ENCODE measurements around the gene OCSTAMP. TPM values are rescaled to one million over a fixed set of nuclear protein-coding genes. Genes with fewer than 3 reads are reported as not detected.

The OCSTAMP gene
- total and polyA plus RNA-seq, 5 donors: not detected

- Histone ChIP-seq H3K27me3 (ENCODE audit: control insufficient read depth, insufficient read depth) (peaks cover 2% of the 10 kb centered on the region), H3K4me3 (ENCODE audit: low read length) (peak within 1 kb of the TSS; percentile 65), H3K27ac (ENCODE audit: low read length) (no peak within 1 kb of the TSS), H3K9me3 (ENCODE audit: control insufficient read depth, low read length) (no peaks in the 10 kb centered on the region), H3K4me1 (ENCODE audit: control insufficient read depth, insufficient read depth, low read length) (no peaks in the 10 kb centered on the region)
- DNase-seq (peak; percentile 76 to 93 (median 86)), ATAC-seq (peak; percentile 96 to 98)
- WGBS: 3% methylated on average over 49 of the region's 49 CpGs
- intact Hi-C loops (cut with DNase I): no loop called here
Measured at GRCh38 chr20:46512943-46513844, 37.3 kb downstream of the OCSTAMP start, which contains the start of gene ZNF334. ZNF334 (minus strand) TSS chr20:46513559; CDS start chr20:46512102, 1,457 bp downstream.

GRCh38 chr20:46509523-46509922 is 40.9 kb downstream of the OCSTAMP start:
- Histone ChIP-seq H3K4me3 (ENCODE audit: low read length) (no peak overlapping the region), H3K27me3 (ENCODE audit: control insufficient read depth, insufficient read depth) (peaks cover under 1% of the 10 kb centered on the region), H3K27ac (ENCODE audit: low read length) (no peak overlapping the region), H3K4me1 (ENCODE audit: control insufficient read depth, insufficient read depth, low read length) (no peaks in the 10 kb centered on the region), H3K9me3 (ENCODE audit: control insufficient read depth, low read length) (no peaks in the 10 kb centered on the region)
- ATAC-seq (no peak), DNase-seq (no peak)
- 66% methylated on average over 2 of the region's 2 CpGs for WGBS
- intact Hi-C loops (cut with DNase I): no loop called here

- Histone ChIP-seq H3K27me3 (ENCODE audit: control insufficient read depth, insufficient read depth) (no peaks in the 10 kb centered on the region), H3K27ac (ENCODE audit: low read length) (no peak overlapping the region), H3K4me1 (ENCODE audit: control insufficient read depth, insufficient read depth, low read length) (no peaks in the 10 kb centered on the region), H3K9me3 (ENCODE audit: control insufficient read depth, low read length) (no peaks in the 10 kb centered on the region), H3K4me3 (ENCODE audit: low read length) (no peak overlapping the region)
- 85% methylated on average over 4 of the region's 4 CpGs for WGBS
- intact Hi-C loops (cut with DNase I): no loop called here
- DNase-seq (no peak), ATAC-seq (no peak)
Measured at GRCh38 chr20:46507760-46508407, 42.6 kb downstream of the OCSTAMP start.

- 94% methylated on average over 3 of the region's 3 CpGs for WGBS
- H3K9me3 ChIP-seq (ENCODE audit: control insufficient read depth, low read length): peaks cover 7% of the 10 kb centered on the region
- H3K4me3 ChIP-seq (ENCODE audit: low read length): no peak overlapping the region
- DNase-seq (no peak), ATAC-seq (no peak)
- H3K27me3 ChIP-seq (ENCODE audit: control insufficient read depth, insufficient read depth): no peaks in the 10 kb centered on the region
- intact Hi-C loops (cut with DNase I): no loop called here
- H3K4me1 ChIP-seq (ENCODE audit: control insufficient read depth, insufficient read depth, low read length): no peaks in the 10 kb centered on the region
- no peak overlapping the region for H3K27ac ChIP-seq (ENCODE audit: low read length)
Measured at GRCh38 chr20:46505506-46505905, 44.9 kb downstream of the OCSTAMP start.

- no peak for ATAC-seq
- intact Hi-C loops (cut with DNase I): no loop called here
- no peak for DNase-seq
- no peaks in the 10 kb centered on the region for H3K27me3 ChIP-seq (ENCODE audit: control insufficient read depth, insufficient read depth)
- H3K9me3 ChIP-seq (ENCODE audit: control insufficient read depth, low read length): peaks cover 7% of the 10 kb centered on the region
- no peak overlapping the region for H3K27ac ChIP-seq (ENCODE audit: low read length)
- H3K4me1 ChIP-seq (ENCODE audit: control insufficient read depth, insufficient read depth, low read length): no peaks in the 10 kb centered on the region
- 92% methylated on average over 6 of the region's 6 CpGs for WGBS
- no peak overlapping the region for H3K4me3 ChIP-seq (ENCODE audit: low read length)
Measured at GRCh38 chr20:46501961-46502360, 48.5 kb downstream of the OCSTAMP start.

GRCh38 chr20:46501337-46501942 is 49.0 kb downstream of the OCSTAMP start:
- Histone ChIP-seq H3K27me3 (ENCODE audit: control insufficient read depth, insufficient read depth) (no peaks in the 10 kb centered on the region), H3K27ac (ENCODE audit: low read length) (no peak overlapping the region), H3K4me3 (ENCODE audit: low read length) (no peak overlapping the region), H3K4me1 (ENCODE audit: control insufficient read depth, insufficient read depth, low read length) (no peaks in the 10 kb centered on the region), H3K9me3 (ENCODE audit: control insufficient read depth, low read length) (peaks cover 7% of the 10 kb centered on the region)
- ATAC-seq (no peak), DNase-seq (no peak)
- intact Hi-C loops (cut with DNase I): no loop called here
- 97% methylated on average over 5 of the region's 5 CpGs for WGBS

GRCh38 chr20:46494077-46494476 is 56.4 kb downstream of the OCSTAMP start:
- intact Hi-C loops (cut with DNase I): no loop called here
- Histone ChIP-seq H3K27me3 (ENCODE audit: control insufficient read depth, insufficient read depth) (no peaks in the 10 kb centered on the region), H3K4me3 (ENCODE audit: low read length) (no peak overlapping the region), H3K9me3 (ENCODE audit: control insufficient read depth, low read length) (no peaks in the 10 kb centered on the region), H3K27ac (ENCODE audit: low read length) (no peak overlapping the region), H3K4me1 (ENCODE audit: control insufficient read depth, insufficient read depth, low read length) (no peaks in the 10 kb centered on the region)
- WGBS: 84% methylated on average over 4 of the region's 4 CpGs
- ATAC-seq: no peak
- DNase-seq: no peak

GRCh38 chr20:46491354-46491753 is 59.1 kb downstream of the OCSTAMP start:
- Histone ChIP-seq H3K4me3 (ENCODE audit: low read length) (no peak overlapping the region), H3K27me3 (ENCODE audit: control insufficient read depth, insufficient read depth) (no peaks in the 10 kb centered on the region), H3K9me3 (ENCODE audit: control insufficient read depth, low read length) (no peaks in the 10 kb centered on the region), H3K4me1 (ENCODE audit: control insufficient read depth, insufficient read depth, low read length) (no peaks in the 10 kb centered on the region), H3K27ac (ENCODE audit: low read length) (no peak overlapping the region)
- intact Hi-C loops (cut with DNase I): no loop called here
- WGBS: 91% methylated on average over 8 of the region's 8 CpGs
- ATAC-seq (no peak), DNase-seq (no peak)

Other genes starting within 250 kb of the OCSTAMP start
- 1 to 10 TPM; 1.6 to 7.0 (median 4.1) TPM for gene CDH22, start 242.2 kb downstream of the OCSTAMP start, total RNA-seq
- 4.0 TPM for gene CDH22, start 242.2 kb downstream of the OCSTAMP start, polyA plus RNA-seq
- gene ELMO2, start 144.0 kb downstream of the OCSTAMP start, total RNA-seq: 10 to 100 TPM; 29.0 to 40.2 (median 35.0) TPM
- gene ELMO2, start 144.0 kb downstream of the OCSTAMP start, polyA plus RNA-seq: 20.7 TPM
- 1 to 10 TPM; 1.1 to 3.2 (median 1.6) TPM for gene ZNF334, start 37.1 kb downstream of the OCSTAMP start, total RNA-seq
- gene ZNF334, start 37.1 kb downstream of the OCSTAMP start, polyA plus RNA-seq: 1.1 TPM
- 1 to 10 TPM in 1 of 4 donors, under 1 TPM in 3; 0.35 to 1.5 (median 0.51) TPM for gene SLC13A3, start 100.8 kb upstream of the OCSTAMP start, total RNA-seq
- 0.50 TPM for gene SLC13A3, start 100.8 kb upstream of the OCSTAMP start, polyA plus RNA-seq
- 1 to 10 TPM; 8.5 to 9.9 (median 9.3) TPM for gene TP53RK, start 138.8 kb upstream of the OCSTAMP start, total RNA-seq
- 6.8 TPM for gene TP53RK, start 138.8 kb upstream of the OCSTAMP start, polyA plus RNA-seq
- 1 to 10 TPM; 6.7 to 8.5 (median 7.6) TPM for gene SLC2A10, start 159.0 kb upstream of the OCSTAMP start, total RNA-seq
- 4.6 TPM for gene SLC2A10, start 159.0 kb upstream of the OCSTAMP start, polyA plus RNA-seq